SK-N-MC (cell line): ENCODE results near the gene ST6GALNAC2.
A peak's percentile ranks its signal among the peaks of the same experiment; 100 is the strongest.
"Not testable (repeated sequence)": the region's sequence is repeated elsewhere in the genome, so short reads cannot be mapped to it uniquely, and the experiment has no call there.

Experiments used
- DNase-seq: peaks from one replicate; pipeline ENCODE4 v3.0.0-alpha.2; 2011; ENCODE audit warnings: low read depth, low spot score
- H3K27ac ChIP-seq: fragments of 200-600 bp; sonication (generic); 2 replicates; pipeline ENCODE4 v1.5.1; 2016; ENCODE audit warnings: mixed run types
- H3K36me3 ChIP-seq: fragments of 200-600 bp; sonication (generic); 2 replicates; pipeline ENCODE4 v1.6.1; 2017; ENCODE audit warnings: antibody characterized with exemption, low read length, mixed read lengths; ENCODE audit not compliant: insufficient read depth
- H3K4me3 ChIP-seq: fragments of 200-600 bp; sonication (generic); 2 replicates; pipeline ENCODE4 v1.5.1; 2016
- H3K9ac ChIP-seq: fragments of 200-600 bp; sonication (generic); 2 replicates; pipeline ENCODE4 v1.8.0; 2017; ENCODE audit warnings: mixed run types, mixed read lengths; ENCODE audit not compliant: insufficient read length
- H3K9me3 ChIP-seq: fragments of 200-600 bp; sonication (generic); 2 replicates; pipeline ENCODE4 v1.6.1; 2017; ENCODE audit warnings: low read depth, mild to moderate bottlenecking, antibody characterized with exemption, low read length, moderate library complexity, mixed read lengths
- EZH2 ChIP-seq: fragments of 200-600 bp; sonication (generic); IDR thresholded peaks from one replicate; pipeline ENCODE4 v1.6.1; 2017; ENCODE audit warnings: antibody characterized with exemption
- FOXP2 ChIP-seq: optimal IDR thresholded peaks from 2 replicates; pipeline ENCODE3; 2011; ENCODE audit warnings: mild to moderate bottlenecking, moderate library complexity; ENCODE audit not compliant: insufficient read depth; ENCODE audit errors: extremely low read length, control extremely low read depth
- POLR2AphosphoS5 ChIP-seq: IDR thresholded peaks from 2 replicates; pipeline ENCODE4 v1.6.1; 2012; ENCODE audit warnings: mild to moderate bottlenecking, low read depth, low read length, borderline replicate concordance

ST6GALNAC2 gene

DNA sequence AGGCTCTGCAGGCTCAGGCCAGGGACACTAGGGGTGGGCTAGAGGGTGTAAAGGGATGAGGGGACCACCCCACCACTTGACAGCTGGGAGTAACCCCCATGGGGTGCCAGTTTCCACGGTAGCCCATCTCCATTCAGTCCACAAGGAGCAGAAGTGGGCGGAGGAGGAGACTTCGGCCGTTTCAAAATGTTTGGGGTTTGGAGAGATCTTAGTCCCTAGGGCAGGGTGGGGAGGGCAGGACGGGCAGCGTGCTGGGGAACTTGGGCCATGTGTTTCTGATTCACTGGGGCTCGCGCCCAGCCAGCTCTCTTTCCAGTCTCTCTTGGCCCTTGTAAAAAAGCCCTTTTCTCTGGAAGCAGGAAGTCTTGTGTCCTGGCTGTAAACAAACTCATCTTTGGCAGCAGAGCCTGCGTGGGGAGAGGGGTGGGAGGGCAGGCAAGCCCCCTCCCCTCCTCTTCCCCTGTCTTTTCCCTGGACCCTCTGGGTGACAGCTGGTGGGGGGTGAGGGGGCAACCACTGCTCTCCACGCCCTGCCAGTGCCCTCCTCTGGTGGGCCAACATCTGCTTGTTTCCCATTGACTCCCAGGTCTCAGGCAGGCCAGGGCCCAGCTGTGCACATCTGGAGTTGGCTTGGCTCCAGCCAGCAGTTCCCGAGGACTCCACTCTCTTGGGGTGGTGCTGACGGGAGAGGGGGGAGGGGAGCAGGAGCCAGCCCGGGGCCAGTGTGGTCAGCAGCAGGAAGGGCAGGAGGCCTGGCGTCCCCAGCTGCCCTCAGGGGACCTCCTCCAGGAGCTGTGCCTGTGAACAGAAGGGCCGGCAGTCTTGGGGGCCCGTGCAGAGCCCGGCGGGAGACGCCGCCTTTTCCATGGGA is 56.2 kb downstream of the ST6GALNAC2 start:
- peak overlapping the region; percentile 54 for H3K27ac ChIP-seq
- H3K4me3 ChIP-seq = peak overlapping the region; percentile 45
- TF ChIP-seq FOXP2 = peak; percentile 72
- no peak for TF ChIP-seq EZH2
- H3K9ac ChIP-seq = peak overlapping the region; percentile 45
- H3K9me3 ChIP-seq = no peaks in the 10 kb centered on the region
- no peak for DNase-seq
- H3K36me3 ChIP-seq = no peaks in the 10 kb centered on the region

DNA sequence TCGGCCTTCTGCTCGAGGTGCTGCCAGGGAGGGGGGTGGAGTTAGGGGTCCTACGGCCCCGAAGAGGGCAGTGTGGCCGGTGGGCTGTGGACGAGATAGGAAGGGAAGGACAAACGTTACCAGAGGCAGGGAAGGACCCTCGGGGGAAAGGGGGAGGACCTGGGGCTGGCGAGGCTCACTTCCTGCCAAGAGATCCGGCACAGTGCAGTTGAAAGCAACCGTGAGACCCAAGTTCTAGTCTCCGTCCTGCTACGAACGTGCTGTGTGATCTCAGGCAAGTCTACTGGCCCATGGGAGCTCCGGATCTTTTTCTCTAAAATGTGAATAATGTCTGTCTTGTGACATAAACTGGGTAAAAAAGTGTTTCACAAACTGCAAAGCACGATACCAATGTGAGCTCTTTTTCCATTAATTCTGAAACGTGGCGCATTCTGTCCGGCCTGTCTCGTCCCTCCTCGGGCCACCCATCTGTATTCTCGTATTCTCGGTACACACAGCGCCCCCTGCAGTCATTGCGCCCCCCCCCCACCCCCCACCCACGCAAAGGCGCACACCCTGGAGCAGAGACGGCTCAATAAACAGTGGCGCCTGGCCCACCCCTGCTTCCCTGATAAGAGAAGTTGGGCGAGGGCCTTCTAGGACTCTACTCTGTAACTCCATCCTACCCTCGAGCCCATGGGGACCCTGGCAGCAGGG is 57.0 kb downstream of the ST6GALNAC2 start:
- Histone ChIP-seq H3K36me3 (no peaks in the 10 kb centered on the region), H3K9me3 (no peaks in the 10 kb centered on the region), H3K27ac (no peak overlapping the region), H3K4me3 (no peak overlapping the region), H3K9ac (no peak overlapping the region)
- TF ChIP-seq FOXP2 (no peak), POLR2AphosphoS5 (no peak), EZH2 (no peak)
- no peak for DNase-seq

DNA sequence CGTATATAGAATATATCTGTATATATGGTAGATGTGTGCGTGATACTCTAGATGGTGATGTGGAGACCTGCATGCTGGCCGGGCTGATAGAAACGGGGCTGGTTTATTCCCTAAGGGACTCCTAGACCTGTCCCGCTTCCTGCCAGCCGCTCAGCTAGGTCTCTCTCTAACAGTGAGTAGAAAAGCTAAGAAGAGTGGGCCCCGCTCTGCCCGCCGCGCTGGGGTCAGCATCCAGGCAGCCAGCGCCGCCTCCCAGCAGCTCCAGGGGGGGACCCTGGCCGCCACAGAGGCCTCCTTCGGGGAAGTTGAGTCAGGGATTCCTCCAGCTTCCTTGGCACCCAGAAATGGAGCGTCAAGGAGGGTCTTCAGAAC is 57.5 kb downstream of the ST6GALNAC2 start:
- H3K4me3 ChIP-seq = no peak overlapping the region

DNA sequence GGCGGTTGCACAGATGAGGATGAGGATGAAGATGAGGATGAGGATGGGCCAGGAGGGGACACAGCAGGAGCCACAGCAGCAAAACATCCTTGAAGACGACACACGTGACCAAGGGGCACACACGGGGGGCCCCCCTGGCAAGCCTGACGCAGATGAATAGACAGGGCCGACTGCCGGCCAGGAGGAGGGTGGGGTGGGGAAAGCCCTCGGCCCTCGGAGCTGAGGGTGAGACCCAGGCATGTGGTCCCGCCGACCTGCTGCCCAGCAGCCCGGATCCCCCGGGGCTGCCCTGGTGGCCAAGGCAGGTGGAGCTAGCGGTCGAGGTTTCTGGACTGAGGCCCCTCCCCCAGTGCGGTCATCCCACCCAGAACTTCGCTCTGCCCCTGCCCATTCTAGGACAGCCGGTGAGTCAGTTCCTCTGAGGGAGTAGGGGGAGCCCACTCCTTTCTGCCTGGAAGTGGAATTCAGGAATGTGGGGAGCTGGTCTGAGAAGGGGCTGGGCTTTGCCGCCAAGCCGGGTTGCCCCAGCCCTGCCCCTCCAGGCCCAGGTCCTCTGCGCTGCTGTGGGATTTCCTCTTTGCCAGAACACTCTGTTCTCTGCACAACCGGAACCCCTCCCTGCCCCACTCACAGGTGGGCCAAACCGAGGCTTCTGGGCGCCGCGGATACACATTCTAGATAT is 58.1 kb downstream of the ST6GALNAC2 start:
- no peak for DNase-seq
- no peak overlapping the region for H3K4me3 ChIP-seq
- H3K9ac ChIP-seq = no peak overlapping the region
- H3K9me3 ChIP-seq = no peaks in the 10 kb centered on the region
- no peak overlapping the region for H3K27ac ChIP-seq
- TF ChIP-seq EZH2 = no peak
- no peak for TF ChIP-seq POLR2AphosphoS5
- no peak for TF ChIP-seq FOXP2
- no peaks in the 10 kb centered on the region for H3K36me3 ChIP-seq

More for the DNA sequence above, 57.5 kb downstream of the ST6GALNAC2 start:
- TF ChIP-seq EZH2 (no peak), POLR2AphosphoS5 (no peak), FOXP2 (no peak)
- H3K9me3 ChIP-seq = no peaks in the 10 kb centered on the region
- H3K36me3 ChIP-seq = no peaks in the 10 kb centered on the region
- H3K27ac ChIP-seq = no peak overlapping the region
- H3K9ac ChIP-seq = no peak overlapping the region
- no peak for DNase-seq

DNA sequence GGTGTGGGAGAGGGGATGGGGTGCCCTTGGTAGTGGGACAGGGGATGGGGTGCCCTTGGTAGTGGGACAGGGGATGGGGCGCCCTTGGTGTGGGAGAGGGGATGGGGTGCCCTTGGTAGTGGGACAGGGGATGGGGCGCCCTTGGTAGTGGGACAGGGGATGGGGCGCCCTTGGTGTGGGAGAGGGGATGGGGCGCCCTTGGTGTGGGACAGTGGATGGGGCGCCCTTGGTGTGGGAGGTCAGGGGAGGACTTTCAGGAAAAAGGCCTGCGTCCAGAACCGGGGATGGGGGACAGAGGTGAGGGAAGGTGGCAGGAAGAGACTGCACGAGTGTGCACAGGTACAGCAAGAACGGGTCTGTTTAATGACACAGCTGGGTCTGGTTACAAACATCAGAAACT is 58.6 kb downstream of the ST6GALNAC2 start:
- not testable (repeated sequence) for H3K9ac ChIP-seq, H3K4me3 ChIP-seq, H3K36me3 ChIP-seq, H3K27ac ChIP-seq, DNase-seq, H3K9me3 ChIP-seq

DNA sequence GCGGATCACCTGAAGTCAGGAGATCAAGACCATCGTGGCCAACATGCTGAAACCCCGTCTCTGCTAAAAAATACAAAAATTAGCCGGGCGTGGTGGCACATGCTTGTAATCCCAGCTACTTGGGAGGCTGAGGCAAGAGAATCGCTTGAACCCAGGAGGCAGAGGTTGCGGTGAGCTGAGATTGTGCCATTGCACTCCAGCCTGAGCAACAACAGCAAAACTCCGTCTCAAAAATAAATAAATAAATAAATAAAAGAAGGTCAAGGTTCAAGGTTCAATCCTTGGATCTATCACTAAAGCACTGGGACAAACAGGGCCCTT is 60.2 kb downstream of the ST6GALNAC2 start:
- DNase-seq, H3K27ac ChIP-seq, H3K9me3 ChIP-seq, H3K36me3 ChIP-seq, H3K9ac ChIP-seq, H3K4me3 ChIP-seq: not testable (repeated sequence)

DNA sequence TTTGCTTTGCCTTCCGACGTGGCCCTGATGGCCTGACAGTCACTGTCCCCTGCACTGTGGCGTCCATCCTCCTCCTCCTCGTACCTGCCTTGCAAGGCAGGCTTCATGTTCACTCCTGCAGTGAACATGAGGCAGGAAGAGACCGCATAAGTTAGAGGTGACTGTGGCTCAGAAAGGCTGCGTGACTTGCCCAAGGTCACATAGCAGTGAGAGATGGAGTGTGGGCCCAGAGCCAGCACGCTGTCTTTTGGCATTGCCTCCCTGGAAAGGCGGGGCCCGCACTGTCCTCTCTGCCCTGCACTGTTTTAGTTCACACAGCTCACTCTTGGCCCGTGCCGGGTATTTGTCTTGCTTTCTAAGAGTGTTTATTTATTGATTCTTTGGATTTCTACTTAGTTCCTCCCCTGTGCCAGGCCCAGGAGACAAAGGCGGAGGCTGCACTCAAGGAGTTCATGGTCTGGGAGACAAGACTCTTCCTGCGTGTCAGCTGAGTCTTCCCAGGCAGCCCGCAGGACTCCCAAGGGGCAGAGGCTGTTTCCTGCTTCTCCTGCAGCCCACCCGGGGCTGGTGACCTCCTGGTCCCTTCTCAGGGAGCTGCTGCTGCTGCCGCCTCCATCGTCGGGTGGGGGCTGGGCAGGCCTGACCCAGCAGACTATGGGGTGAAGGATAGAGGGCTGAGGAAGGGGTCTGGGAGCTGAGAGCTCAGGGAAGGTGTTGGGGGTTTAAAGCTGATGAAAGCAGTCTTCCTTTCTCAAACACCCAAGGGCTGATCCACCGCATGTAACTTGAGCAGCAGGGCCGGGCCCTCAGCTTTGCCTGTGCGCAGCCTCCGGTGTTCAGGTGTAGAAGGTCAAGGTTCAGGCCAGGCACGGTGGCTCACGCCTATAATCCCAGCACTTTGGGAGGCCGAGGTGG is 60.8 kb downstream of the ST6GALNAC2 start:
- no peaks in the 10 kb centered on the region for H3K36me3 ChIP-seq
- H3K27ac ChIP-seq = no peak overlapping the region
- no peaks in the 10 kb centered on the region for H3K9me3 ChIP-seq
- TF ChIP-seq POLR2AphosphoS5 (no peak), EZH2 (no peak), FOXP2 (no peak)
- DNase-seq = no peak
- H3K9ac ChIP-seq = no peak overlapping the region
- no peak overlapping the region for H3K4me3 ChIP-seq
